ENCODE data around the gene LRIT1. TPM values are rescaled to one million over a fixed set of nuclear protein-coding genes. Genes with fewer than 3 reads are reported as not detected.

Gene LRIT1
- total RNA-seq, 1 donor from 2014 or later: not detected

DNA sequence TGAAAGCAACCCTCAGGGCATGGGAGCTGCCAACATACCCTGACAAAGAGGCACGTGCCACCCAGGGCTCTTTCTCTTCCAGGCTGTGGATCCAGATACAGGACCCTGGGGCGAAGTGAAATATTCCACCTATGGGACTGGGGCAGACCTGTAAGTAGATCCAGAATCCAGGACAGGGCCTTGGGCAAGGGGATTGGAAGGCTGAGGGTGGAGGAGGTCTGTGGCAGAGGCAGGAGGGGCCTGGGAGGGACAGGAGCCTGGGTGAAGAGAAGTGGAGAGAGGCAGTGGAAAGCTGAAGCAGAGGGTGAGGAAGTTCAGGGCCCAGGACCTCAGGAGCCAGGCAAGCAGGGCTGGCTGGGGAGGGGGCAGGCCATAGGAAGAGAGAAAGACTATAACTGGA, 29.8 kb downstream of the LRIT1 start:
- no peaks in the 10 kb centered on the region for H4K20me1 ChIP-seq (ENCODE audit: insufficient read depth, low read length)
- no peak for FAIRE-seq
- no peak overlapping the region for H3K4me2 ChIP-seq (ENCODE audit: low read length)
- no peak overlapping the region for H2AFZ ChIP-seq (ENCODE audit: low read depth, low read length)
- H3K79me2 ChIP-seq (ENCODE audit: insufficient read depth, low read length): no peaks in the 10 kb centered on the region
- H3K9ac ChIP-seq (ENCODE audit: low read length): no peak overlapping the region
- no peak for DNase-seq (ENCODE audit: low read depth)
- TF ChIP-seq, protein P1, sequence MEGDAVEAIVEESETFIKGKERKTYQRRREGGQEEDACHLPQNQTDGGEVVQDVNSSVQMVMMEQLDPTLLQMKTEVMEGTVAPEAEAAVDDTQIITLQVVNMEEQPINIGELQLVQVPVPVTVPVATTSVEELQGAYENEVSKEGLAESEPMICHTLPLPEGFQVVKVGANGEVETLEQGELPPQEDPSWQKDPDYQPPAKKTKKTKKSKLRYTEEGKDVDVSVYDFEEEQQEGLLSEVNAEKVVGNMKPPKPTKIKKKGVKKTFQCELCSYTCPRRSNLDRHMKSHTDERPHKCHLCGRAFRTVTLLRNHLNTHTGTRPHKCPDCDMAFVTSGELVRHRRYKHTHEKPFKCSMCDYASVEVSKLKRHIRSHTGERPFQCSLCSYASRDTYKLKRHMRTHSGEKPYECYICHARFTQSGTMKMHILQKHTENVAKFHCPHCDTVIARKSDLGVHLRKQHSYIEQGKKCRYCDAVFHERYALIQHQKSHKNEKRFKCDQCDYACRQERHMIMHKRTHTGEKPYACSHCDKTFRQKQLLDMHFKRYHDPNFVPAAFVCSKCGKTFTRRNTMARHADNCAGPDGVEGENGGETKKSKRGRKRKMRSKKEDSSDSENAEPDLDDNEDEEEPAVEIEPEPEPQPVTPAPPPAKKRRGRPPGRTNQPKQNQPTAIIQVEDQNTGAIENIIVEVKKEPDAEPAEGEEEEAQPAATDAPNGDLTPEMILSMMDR (IDR thresholded peaks at IDR 0.05; ENCODE audit: insufficient read depth, low read depth, low read length): no peak
- TF ChIP-seq EZH2 (IDR thresholded peaks at IDR 0.05; ENCODE audit: insufficient read depth, low read length): no peak
- Mint-ChIP-seq H3K27ac (ENCODE audit: unreplicated experiment) (no peak overlapping the region), H3K9me3 (ENCODE audit: unreplicated experiment) (no peaks in the 10 kb centered on the region), H3K4me3 (ENCODE audit: unreplicated experiment) (no peak overlapping the region), H3K4me1 (ENCODE audit: low read depth, unreplicated experiment) (no peaks in the 10 kb centered on the region), H3K36me3 (ENCODE audit: low read depth, unreplicated experiment) (no peaks in the 10 kb centered on the region), H3K27me3 (ENCODE audit: low read depth, unreplicated experiment) (peaks cover 38% of the 10 kb centered on the region)
- H3K4me1 ChIP-seq (ENCODE audit: insufficient read depth, low read length): no peaks in the 10 kb centered on the region
- no peak overlapping the region for H3K4me3 ChIP-seq (ENCODE audit: insufficient read depth, low read depth, low read length)
- H3K27ac ChIP-seq (ENCODE audit: low read depth, low read length): no peak overlapping the region
- H3K36me3 ChIP-seq (ENCODE audit: insufficient read depth, low read length): no peaks in the 10 kb centered on the region
- H3K9me3 ChIP-seq (ENCODE audit: insufficient read depth, low read depth, low read length): no peaks in the 10 kb centered on the region
- H3K27me3 ChIP-seq (ENCODE audit: insufficient read depth, low read length): peaks cover 4% of the 10 kb centered on the region

DNA sequence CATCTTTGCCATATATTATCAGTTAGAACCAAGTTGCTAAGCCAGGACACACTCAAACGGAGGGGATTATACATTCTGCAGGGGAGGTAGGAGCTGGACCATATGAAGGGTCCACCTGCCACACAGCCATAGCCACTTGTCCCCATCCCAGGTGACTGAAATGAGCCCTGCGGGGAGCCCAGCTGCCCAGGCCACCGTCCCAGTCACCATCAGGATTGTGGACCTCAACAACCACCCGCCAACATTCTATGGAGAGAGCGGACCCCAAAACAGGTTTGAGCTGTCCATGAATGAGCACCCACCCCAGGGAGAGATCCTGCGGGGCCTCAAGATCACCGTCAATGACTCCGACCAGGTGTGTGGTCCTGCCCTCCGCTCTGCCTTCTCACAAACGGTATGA, 33.3 kb downstream of the LRIT1 start:
- Histone ChIP-seq H3K4me3 (ENCODE audit: insufficient read depth, low read depth, low read length) (no peak overlapping the region), H3K27ac (ENCODE audit: low read depth, low read length) (no peak overlapping the region), H2AFZ (ENCODE audit: low read depth, low read length) (no peak overlapping the region), H3K4me2 (ENCODE audit: low read length) (no peak overlapping the region), H4K20me1 (ENCODE audit: insufficient read depth, low read length) (no peaks in the 10 kb centered on the region), H3K9me3 (ENCODE audit: insufficient read depth, low read depth, low read length) (no peaks in the 10 kb centered on the region), H3K27me3 (ENCODE audit: insufficient read depth, low read length) (peaks cover 4% of the 10 kb centered on the region), H3K36me3 (ENCODE audit: insufficient read depth, low read length) (no peaks in the 10 kb centered on the region), H3K9ac (ENCODE audit: low read length) (no peak overlapping the region), H3K4me1 (ENCODE audit: insufficient read depth, low read length) (no peaks in the 10 kb centered on the region), H3K79me2 (ENCODE audit: insufficient read depth, low read length) (no peaks in the 10 kb centered on the region)
- no peak for TF ChIP-seq EZH2 (IDR thresholded peaks at IDR 0.05; ENCODE audit: insufficient read depth, low read length)
- TF ChIP-seq, protein P1 (IDR thresholded peaks at IDR 0.05; ENCODE audit: insufficient read depth, low read depth, low read length): no peak
- DNase-seq (ENCODE audit: low read depth) (no peak), FAIRE-seq (no peak)
- no peaks in the 10 kb centered on the region for H3K9me3 Mint-ChIP-seq (ENCODE audit: unreplicated experiment)
- H3K27me3 Mint-ChIP-seq (ENCODE audit: low read depth, unreplicated experiment): peaks cover 35% of the 10 kb centered on the region
- no peak overlapping the region for H3K4me3 Mint-ChIP-seq (ENCODE audit: unreplicated experiment)
- H3K27ac Mint-ChIP-seq (ENCODE audit: unreplicated experiment): no peak overlapping the region
- no peaks in the 10 kb centered on the region for H3K4me1 Mint-ChIP-seq (ENCODE audit: low read depth, unreplicated experiment)
- no peaks in the 10 kb centered on the region for H3K36me3 Mint-ChIP-seq (ENCODE audit: low read depth, unreplicated experiment)

DNA sequence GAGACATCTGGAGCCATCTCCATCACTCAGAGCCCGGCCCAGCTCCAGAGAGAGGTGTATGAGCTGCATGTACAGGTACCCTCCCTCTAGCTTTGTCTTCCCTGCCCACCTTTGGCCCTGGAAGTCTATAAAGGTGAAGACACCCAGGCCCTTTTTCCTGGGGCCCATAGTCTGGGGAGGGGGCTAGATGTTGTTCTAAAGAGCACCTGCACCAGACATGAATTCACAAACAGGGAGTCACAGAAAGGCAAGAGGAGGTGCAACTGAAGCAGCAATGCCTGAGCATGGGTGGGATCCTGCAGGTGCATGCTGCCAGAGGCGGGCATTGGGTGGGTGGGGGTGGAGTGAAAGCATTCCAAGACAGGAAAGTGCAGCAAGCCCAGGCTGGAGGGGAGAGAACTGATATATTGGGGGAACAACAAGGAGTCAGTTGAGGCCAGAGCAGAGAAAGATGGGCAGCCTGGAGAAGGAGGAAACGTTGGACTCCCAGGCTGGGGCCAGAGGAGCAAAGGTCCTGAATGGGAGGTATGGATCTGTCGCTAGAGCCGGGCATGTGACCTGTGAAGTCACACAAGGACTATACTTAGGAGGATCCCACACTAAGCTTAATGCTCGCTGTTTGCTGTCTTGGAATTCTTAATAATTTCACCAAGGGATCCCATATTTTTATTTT, 35.4 kb downstream of the LRIT1 start:
- Mint-ChIP-seq H3K27me3 (ENCODE audit: low read depth, unreplicated experiment) (peaks cover 28% of the 10 kb centered on the region), H3K27ac (ENCODE audit: unreplicated experiment) (no peak overlapping the region), H3K36me3 (ENCODE audit: low read depth, unreplicated experiment) (no peaks in the 10 kb centered on the region), H3K4me3 (ENCODE audit: unreplicated experiment) (no peak overlapping the region), H3K9me3 (ENCODE audit: unreplicated experiment) (no peaks in the 10 kb centered on the region), H3K4me1 (ENCODE audit: low read depth, unreplicated experiment) (no peaks in the 10 kb centered on the region)
- no peak overlapping the region for H2AFZ ChIP-seq (ENCODE audit: low read depth, low read length)
- TF ChIP-seq, protein P1 (IDR thresholded peaks at IDR 0.05; ENCODE audit: insufficient read depth, low read depth, low read length): no peak
- TF ChIP-seq EZH2 (IDR thresholded peaks at IDR 0.05; ENCODE audit: insufficient read depth, low read length): no peak
- H4K20me1 ChIP-seq (ENCODE audit: insufficient read depth, low read length): no peaks in the 10 kb centered on the region
- no peaks in the 10 kb centered on the region for H3K9me3 ChIP-seq (ENCODE audit: insufficient read depth, low read depth, low read length)
- H3K4me3 ChIP-seq (ENCODE audit: insufficient read depth, low read depth, low read length): no peak overlapping the region
- peaks cover 4% of the 10 kb centered on the region for H3K27me3 ChIP-seq (ENCODE audit: insufficient read depth, low read length)
- no peaks in the 10 kb centered on the region for H3K79me2 ChIP-seq (ENCODE audit: insufficient read depth, low read length)
- DNase-seq (ENCODE audit: low read depth) (no peak), FAIRE-seq (no peak)
- no peaks in the 10 kb centered on the region for H3K4me1 ChIP-seq (ENCODE audit: insufficient read depth, low read length)
- no peak overlapping the region for H3K4me2 ChIP-seq (ENCODE audit: low read length)
- H3K36me3 ChIP-seq (ENCODE audit: insufficient read depth, low read length): no peaks in the 10 kb centered on the region
- H3K27ac ChIP-seq (ENCODE audit: low read depth, low read length): no peak overlapping the region
- H3K9ac ChIP-seq (ENCODE audit: low read length): no peak overlapping the region
